ENCODE measurements around the gene PABPN1L.
"Not testable (repeated sequence)": the region's sequence is repeated elsewhere in the genome, so short reads cannot be mapped to it uniquely, and the experiment has no call there.

Gene PABPN1L

GRCh38 chr16:88901718-88902337 is 35.4 kb upstream of the PABPN1L start:
- DNase-seq (ENCODE audit: low read depth in 2 of 2) = no peak

- no peak for DNase-seq (ENCODE audit: low read depth in 2 of 2)
These were observed 34.2 kb upstream of the PABPN1L start for GRCh38 chr16:88900662-88901052.

GRCh38 chr16:88899901-88900661 is 33.6 kb upstream of the PABPN1L start:
- no peak for DNase-seq (ENCODE audit: low read depth in 2 of 2)

- no peak for DNase-seq (ENCODE audit: low read depth in 2 of 2)
These were observed 31.4 kb upstream of the PABPN1L start for GRCh38 chr16:88897696-88898425.

GRCh38 chr16:88896238-88897070 is 30.0 kb upstream of the PABPN1L start:
- no peak for DNase-seq (ENCODE audit: low read depth in 2 of 2)

GRCh38 chr16:88895335-88895734 is 28.9 kb upstream of the PABPN1L start:
- no peak for DNase-seq (ENCODE audit: low read depth in 2 of 2)

- DNase-seq (ENCODE audit: low read depth in 2 of 2) = no peak
These were observed 28.3 kb upstream of the PABPN1L start for GRCh38 chr16:88894681-88895300.

GRCh38 chr16:88894266-88894665 is 27.8 kb upstream of the PABPN1L start:
- not testable (repeated sequence) for DNase-seq (ENCODE audit: low read depth in 2 of 2)

GRCh38 chr16:88893127-88893968 is 26.9 kb upstream of the PABPN1L start:
- DNase-seq (ENCODE audit: low read depth in 2 of 2) = no peak

- no peak for DNase-seq (ENCODE audit: low read depth in 2 of 2)
These were observed 25.6 kb upstream of the PABPN1L start for GRCh38 chr16:88892065-88892464.

GRCh38 chr16:88891083-88891482 is 24.6 kb upstream of the PABPN1L start:
- no peak for DNase-seq (ENCODE audit: low read depth in 2 of 2)

GRCh38 chr16:88889702-88890352 is 23.4 kb upstream of the PABPN1L start:
- DNase-seq (ENCODE audit: low read depth in 2 of 2) = not testable (repeated sequence)

- DNase-seq (ENCODE audit: low read depth in 2 of 2) = no peak
These were observed 22.3 kb upstream of the PABPN1L start for GRCh38 chr16:88888461-88889387.

- no peak for DNase-seq (ENCODE audit: low read depth in 2 of 2)
These were observed 21.6 kb upstream of the PABPN1L start for GRCh38 chr16:88888057-88888456.

- no peak for DNase-seq (ENCODE audit: low read depth in 2 of 2)
These were observed 20.5 kb upstream of the PABPN1L start for GRCh38 chr16:88886845-88887521.

GRCh38 chr16:88886420-88886844 is 20.0 kb upstream of the PABPN1L start:
- no peak for DNase-seq (ENCODE audit: low read depth in 2 of 2)

- no peak for DNase-seq (ENCODE audit: low read depth in 2 of 2)
These were observed 19.3 kb upstream of the PABPN1L start for GRCh38 chr16:88885693-88886280.
